Right lobe of liver (tissue), 6 donors: ENCODE measurements around the gene MACROD2. TPM values are rescaled to one million over a fixed set of nuclear protein-coding genes. Genes with fewer than 3 reads are reported as not detected.

Experiments used
- ATAC-seq, 4 donors: fragments of 200-7000 bp; cut with Tn5 transposase; one replicate each; pipeline ENCODE4 v1.9.1; 2020; ENCODE audit warnings: mild to moderate bottlenecking in 4 of 4, moderate library complexity in 4 of 4
- DNase-seq, 3 donors: peaks; one replicate each; pipeline ENCODE4 v3.0.0-alpha.2; 2020
- H3K27ac ChIP-seq, 3 donors: fragments of 200-600 bp; one replicate each; pipeline ENCODE4 v1.8.0; 2022
- H3K27me3 ChIP-seq, 2 donors: fragments of 200-600 bp; one replicate each; pipeline ENCODE4 v1.8.0; 2022
- H3K36me3 ChIP-seq, 4 donors: fragments of 200-600 bp; sonication (generic) in 1 of 4; one replicate each; pipeline versions ENCODE4 v1.5.1 to v1.8.0; 2017 to 2022; ENCODE audit warnings: control low read depth in 1 of 4
- H3K4me1 ChIP-seq, 4 donors: fragments of 200-600 bp; sonication (generic) in 1 of 4; one replicate each; pipeline versions ENCODE4 v1.5.1 to v1.8.0; 2017 to 2022; ENCODE audit warnings: control low read depth in 1 of 4
- H3K4me3 ChIP-seq, 3 donors: fragments of 200-600 bp; one replicate each; pipeline ENCODE4 v1.8.0; 2022
- H3K9me3 ChIP-seq, 4 donors: fragments of 200-600 bp; sonication (generic) in 1 of 4; one replicate each; pipeline versions ENCODE4 v1.5.1 to v1.8.0; 2017 to 2022; ENCODE audit warnings: control low read depth in 1 of 4
- CTCF ChIP-seq, 4 donors: fragments of 200-600 bp in 3 of 4; fragments of 450-650 bp in 1 of 4; IDR thresholded peaks; one replicate each; pipeline versions ENCODE4 v1.5.1 to v1.8.0; 2016 to 2022; ENCODE audit warnings: antibody characterized with exemption in 4 of 4, mild to moderate bottlenecking in 2 of 4
- POLR2A ChIP-seq: fragments of 450-650 bp; IDR thresholded peaks from one replicate; pipeline ENCODE4 v1.6.1; 2017; ENCODE audit warnings: antibody characterized with exemption, mild to moderate bottlenecking
- WGBS: methylation state at CpG from one replicate; pipeline ENCODE4 v1.1.6; 2018; ENCODE audit warnings: low coverage, low lambda C conversion rate; ENCODE audit not compliant: insufficient coverage; ENCODE audit errors: missing lambda C conversion rate; 5-methylcytosine and 5-hydroxymethylcytosine counted together
- intact Hi-C, 2 donors: fragments of 100-400 bp; cut with DNase I; formaldehyde crosslinking; loops; one replicate each; pipeline versions ENCODE4 v1.11.2 to v1.14.1; 2022
- total RNA-seq, 6 experiments: library from RNA; depleted of rRNA in 2 of 6; stranded (reverse); fragments of >200 nt in 2 of 6; fragmentation: NEBNext Ultra II Directional in 3 of 6; extraction: Animal tissue kit (Norgen Biotek cat#: 25700) in 3 of 6; gene quantifications; one replicate each; pipeline versions ENCODE4 v1.1.0 to v1.2.4, GENCODE V29; 2016 to 2023
- donor health status: DM: no; HTN: yes; CAD: no.
- donor health status: DM: no; HTN: no; CAD: no.
- donor health status: DM: no; HTN: no; CAD: no.
- donor health status: DM: no; HTN: yes; CAD: no.
- donor health status: DM: no; HTN: yes; CAD: no.

Gene MACROD2
- total RNA-seq, 6 experiments from 2014 or later: 1.2 to 5.5 (median 3.3) TPM

DNA sequence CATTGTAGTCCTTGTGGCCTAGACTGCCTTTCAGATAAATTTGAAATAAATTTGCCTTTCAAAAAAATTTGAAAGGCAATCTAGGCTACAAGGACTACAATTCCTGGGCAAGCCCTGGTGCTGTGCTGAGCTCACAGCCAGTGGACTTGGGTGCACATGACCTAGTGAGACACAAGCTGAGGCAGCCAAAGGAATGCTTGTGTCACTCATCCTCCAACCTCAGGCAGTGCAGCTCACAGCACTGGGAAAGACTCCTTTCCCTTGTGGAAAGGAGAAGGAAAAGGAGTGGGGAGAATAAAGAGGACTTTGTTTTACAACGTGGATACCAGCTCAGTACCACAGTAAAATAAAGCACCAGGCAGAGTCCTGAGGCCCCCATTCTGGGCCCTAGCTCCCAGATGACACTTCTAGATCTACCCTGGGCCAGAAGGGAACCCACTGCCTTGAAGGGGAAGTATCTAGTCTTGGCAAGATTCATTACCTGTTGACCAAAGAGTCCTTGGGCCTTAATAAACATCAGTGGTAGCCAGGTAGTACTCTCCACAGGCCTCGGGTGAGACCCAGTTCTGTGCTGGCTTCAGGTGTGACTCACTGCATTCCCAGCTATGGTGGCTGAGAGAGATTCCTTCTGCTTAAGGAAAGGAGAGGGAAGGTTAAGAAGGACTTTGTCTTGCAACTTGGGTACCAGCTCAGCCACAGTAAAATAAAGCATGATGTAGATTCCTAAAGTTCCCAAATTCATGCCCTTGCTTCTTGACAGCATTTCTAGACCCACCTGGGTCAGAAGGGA lies 1001.8 kb downstream of the MACROD2 start:
- 82% methylated on average over 2 of the region's 2 CpGs for WGBS
- no peak for ATAC-seq
- no peaks in the 10 kb centered on the region for H3K4me1 ChIP-seq
- no peak overlapping the region for H3K27ac ChIP-seq
- H3K4me3 ChIP-seq: no peak overlapping the region
- no peak for DNase-seq
- no peaks in the 10 kb centered on the region for H3K9me3 ChIP-seq
- intact Hi-C loops: no loop called here
- H3K36me3 ChIP-seq: no peaks in the 10 kb centered on the region
- H3K27me3 ChIP-seq: no peaks in the 10 kb centered on the region
- TF ChIP-seq POLR2A (no peak), CTCF (IDR thresholded peaks at IDR 0.05) (no peak)

DNA sequence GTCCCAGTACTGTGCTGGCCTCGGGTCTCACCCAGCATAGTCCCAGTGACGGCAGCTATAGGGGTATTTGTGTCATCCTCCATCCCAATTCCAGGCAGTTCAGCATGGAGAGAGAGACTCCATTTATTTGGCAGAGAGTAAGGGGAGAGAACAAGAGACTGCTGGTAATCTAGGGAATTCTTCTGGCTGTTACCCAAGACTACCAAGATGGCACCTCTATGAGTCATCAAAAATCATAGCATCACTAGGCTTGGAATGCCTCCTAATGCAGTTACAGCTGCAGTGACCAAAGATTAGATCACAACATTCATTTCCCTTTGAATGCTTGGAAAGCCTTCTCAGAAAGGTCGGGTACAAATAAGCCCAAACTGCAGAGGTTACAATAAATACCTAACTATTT lies 1002.5 kb downstream of the MACROD2 start:
- no peaks in the 10 kb centered on the region for H3K4me1 ChIP-seq
- no peaks in the 10 kb centered on the region for H3K27me3 ChIP-seq
- no peak for TF ChIP-seq CTCF (IDR thresholded peaks at IDR 0.05)
- TF ChIP-seq POLR2A: no peak
- H3K36me3 ChIP-seq: no peaks in the 10 kb centered on the region
- H3K27ac ChIP-seq: no peak overlapping the region
- H3K4me3 ChIP-seq: no peak overlapping the region
- DNase-seq: no peak
- 81% methylated on average over 2 of the region's 3 CpGs for WGBS
- no peak for ATAC-seq
- intact Hi-C loops: no loop called here
- no peaks in the 10 kb centered on the region for H3K9me3 ChIP-seq

- no peak overlapping the region for H3K4me3 ChIP-seq
- 57% methylated on average over 4 of the region's 4 CpGs for WGBS
- no peaks in the 10 kb centered on the region for H3K4me1 ChIP-seq
- TF ChIP-seq CTCF (IDR thresholded peaks at IDR 0.05) (no peak), POLR2A (no peak)
- H3K36me3 ChIP-seq: no peaks in the 10 kb centered on the region
- intact Hi-C loops: no loop called here
- no peaks in the 10 kb centered on the region for H3K9me3 ChIP-seq
- H3K27ac ChIP-seq: no peak overlapping the region
- no peaks in the 10 kb centered on the region for H3K27me3 ChIP-seq
- ATAC-seq: no peak
- DNase-seq: no peak
These were observed 1010.1 kb downstream of the MACROD2 start for GRCh38 chr20:15005300-15005986.

DNA sequence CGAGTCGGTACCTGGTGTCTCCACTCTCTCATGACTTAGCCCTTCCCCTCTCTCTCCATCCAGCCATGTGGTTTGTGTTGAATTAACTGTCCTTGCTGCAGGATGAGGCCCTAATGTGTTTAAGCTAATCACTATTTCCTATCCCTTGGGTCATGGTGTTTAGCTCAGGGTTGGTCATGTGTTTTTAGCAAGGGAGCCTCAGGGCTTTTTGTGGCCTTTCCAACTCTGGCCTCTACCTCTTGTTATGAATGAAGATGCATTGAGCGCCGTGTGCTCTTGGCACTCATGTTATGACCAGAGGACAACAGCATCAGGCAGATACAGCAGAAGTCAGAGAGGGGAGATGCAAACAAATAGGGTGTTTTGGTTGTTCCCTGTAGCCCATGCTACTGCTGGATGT lies 1016.3 kb downstream of the MACROD2 start:
- no peak overlapping the region for H3K4me3 ChIP-seq
- no peak overlapping the region for H3K27ac ChIP-seq
- no peaks in the 10 kb centered on the region for H3K9me3 ChIP-seq
- no peaks in the 10 kb centered on the region for H3K4me1 ChIP-seq
- intact Hi-C loops: no loop called here
- no peaks in the 10 kb centered on the region for H3K27me3 ChIP-seq
- WGBS: 91% methylated on average over 4 of the region's 4 CpGs
- no peak for TF ChIP-seq POLR2A
- TF ChIP-seq CTCF (IDR thresholded peaks at IDR 0.05): no peak
- ATAC-seq (no peak), DNase-seq (no peak)
- H3K36me3 ChIP-seq: no peaks in the 10 kb centered on the region
